AG04450 (cell line): Measurements from ENCODE around the gene IDH3G. TPM values are rescaled to one million over a fixed set of nuclear protein-coding genes. Genes with fewer than 3 reads are reported as not detected.

Source experiments
- CTCF ChIA-PET: fragments of 300-600, 350-600 bp; formaldehyde crosslinking; extraction: SDS; loops from one replicate; lab custom pipeline; 2022; ENCODE audit warnings: antibody characterized with exemption, inconsistent platforms; lab: Charles Lee
- POLR2A ChIA-PET: fragments of 350-600 bp; formaldehyde crosslinking; extraction: SDS; loops from one replicate; lab custom pipeline; 2021; ENCODE audit warnings: antibody characterized with exemption, inconsistent platforms; lab: Yijun Ruan, JAX
- DNase-seq: peaks from one replicate; pipeline ENCODE4 v3.0.0-alpha.2; 2011; ENCODE audit warnings: low read depth, low spot score
- H3K27ac ChIP-seq: one replicate; pipeline ENCODE4 v1.5.1; 2012; ENCODE audit warnings: low read depth, low read length, control low read depth
- H3K27me3 ChIP-seq: one replicate; pipeline ENCODE4 v1.6.0; 2012; ENCODE audit warnings: low read length; ENCODE audit not compliant: control insufficient read depth, insufficient read depth
- H3K4me3 ChIP-seq: 2 replicates; pipeline ENCODE4 v1.5.1; 2011; ENCODE audit warnings: mild to moderate bottlenecking, low read depth, low read length, control low read depth
- H3K9me3 ChIP-seq: 2 replicates; pipeline ENCODE4 v1.5.1; 2012; ENCODE audit warnings: low read length; ENCODE audit not compliant: control insufficient read depth, insufficient read depth
- polyA plus RNA-seq: library from polyadenylated mRNA; depleted of rRNA; stranded (reverse); fragments of >200 nt; gene quantifications from 2 replicates; pipeline ENCODE4 v1.2.3, GENCODE V29; 2011
- TF ChIP-seq, protein P1 (sequence below): IDR thresholded peaks from 2 replicates; pipeline ENCODE4 v1.5.1; 2011; ENCODE audit warnings: low read depth, low read length, control low read depth, inconsistent platforms

IDH3G gene
- polyA plus RNA-seq, 1 experiment: 42.8 TPM

DNA sequence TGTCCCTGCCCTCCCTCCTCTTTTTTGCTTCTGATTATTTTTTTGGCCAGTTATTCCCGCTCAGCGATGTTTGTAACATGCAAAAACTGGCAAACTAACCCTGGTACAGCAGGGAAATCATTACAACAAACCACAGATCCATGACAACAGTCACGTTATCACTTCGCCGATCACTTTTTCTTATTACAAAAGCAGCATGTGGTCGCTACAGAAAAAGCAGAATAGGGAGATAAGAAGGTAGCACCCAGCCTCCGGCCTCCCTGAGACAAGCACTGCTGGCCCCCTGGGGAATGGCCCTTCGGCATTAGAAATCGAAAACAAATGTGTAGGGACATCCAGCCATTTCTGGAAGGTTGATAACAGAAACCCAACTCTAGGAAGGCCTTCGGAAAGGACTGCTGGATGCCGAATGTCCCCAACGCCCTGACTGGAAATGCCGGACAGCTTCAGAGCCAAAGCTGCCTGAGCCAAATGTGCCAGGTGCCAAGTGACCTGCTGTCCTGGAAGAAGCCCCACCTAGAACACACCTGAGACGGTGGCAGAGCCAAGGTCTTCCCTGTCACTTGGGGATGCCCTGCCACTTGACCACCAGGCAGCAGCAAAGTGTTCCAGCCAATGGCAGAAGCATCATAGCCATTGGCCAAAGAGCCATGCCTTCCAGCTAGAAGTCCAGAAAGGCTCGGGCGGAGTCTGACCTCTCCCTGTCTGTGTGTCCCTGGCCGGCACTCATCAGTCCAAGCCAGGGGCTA, 2.9 kb downstream of the IDH3G start:
- no peaks in the 10 kb centered on the region for H3K27me3 ChIP-seq
- TF ChIP-seq, protein P1, sequence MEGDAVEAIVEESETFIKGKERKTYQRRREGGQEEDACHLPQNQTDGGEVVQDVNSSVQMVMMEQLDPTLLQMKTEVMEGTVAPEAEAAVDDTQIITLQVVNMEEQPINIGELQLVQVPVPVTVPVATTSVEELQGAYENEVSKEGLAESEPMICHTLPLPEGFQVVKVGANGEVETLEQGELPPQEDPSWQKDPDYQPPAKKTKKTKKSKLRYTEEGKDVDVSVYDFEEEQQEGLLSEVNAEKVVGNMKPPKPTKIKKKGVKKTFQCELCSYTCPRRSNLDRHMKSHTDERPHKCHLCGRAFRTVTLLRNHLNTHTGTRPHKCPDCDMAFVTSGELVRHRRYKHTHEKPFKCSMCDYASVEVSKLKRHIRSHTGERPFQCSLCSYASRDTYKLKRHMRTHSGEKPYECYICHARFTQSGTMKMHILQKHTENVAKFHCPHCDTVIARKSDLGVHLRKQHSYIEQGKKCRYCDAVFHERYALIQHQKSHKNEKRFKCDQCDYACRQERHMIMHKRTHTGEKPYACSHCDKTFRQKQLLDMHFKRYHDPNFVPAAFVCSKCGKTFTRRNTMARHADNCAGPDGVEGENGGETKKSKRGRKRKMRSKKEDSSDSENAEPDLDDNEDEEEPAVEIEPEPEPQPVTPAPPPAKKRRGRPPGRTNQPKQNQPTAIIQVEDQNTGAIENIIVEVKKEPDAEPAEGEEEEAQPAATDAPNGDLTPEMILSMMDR: no peak
- no peak for DNase-seq
- POLR2A ChIA-PET: no interaction called here
- no peaks in the 10 kb centered on the region; the same call in 1 of the 2 replicates for H3K9me3 ChIP-seq
- CTCF ChIA-PET: interaction anchor here (1.9 kb wide), 1 partner anchor 156 kb away, joined by 5 read pairs; no protein-coding TSS in a partner anchor
- H3K27ac ChIP-seq: no peak overlapping the region
- H3K4me3 ChIP-seq: no peak overlapping the region

DNA sequence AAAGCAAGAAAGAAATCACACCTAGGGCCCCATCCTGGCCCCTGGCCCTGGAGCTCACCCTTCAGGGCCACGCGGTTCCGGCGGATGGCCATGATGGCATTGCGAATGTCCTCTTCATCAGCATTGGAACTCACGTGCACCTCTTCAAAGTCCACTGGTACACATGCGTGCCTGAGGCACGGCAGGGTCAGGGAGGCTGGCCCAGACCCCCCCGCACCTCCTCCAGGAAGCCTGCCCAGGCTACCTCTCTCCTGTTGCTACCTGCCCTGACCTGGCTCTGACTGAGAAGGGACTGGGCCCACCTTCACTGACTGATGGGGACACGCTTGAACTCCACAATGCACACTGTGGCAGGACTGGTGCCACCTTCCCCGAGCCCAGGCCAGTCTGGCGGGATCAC, 4.5 kb downstream of the IDH3G start:
- ChIA-PET POLR2A (no interaction called here), CTCF (no interaction called here)
- no peak for DNase-seq
- H3K27me3 ChIP-seq: no peaks in the 10 kb centered on the region
- H3K9me3 ChIP-seq: no peaks in the 10 kb centered on the region; the same call in 1 of the 2 replicates
- H3K4me3 ChIP-seq: no peak overlapping the region
- TF ChIP-seq, protein P1: no peak
- no peak overlapping the region for H3K27ac ChIP-seq

DNA sequence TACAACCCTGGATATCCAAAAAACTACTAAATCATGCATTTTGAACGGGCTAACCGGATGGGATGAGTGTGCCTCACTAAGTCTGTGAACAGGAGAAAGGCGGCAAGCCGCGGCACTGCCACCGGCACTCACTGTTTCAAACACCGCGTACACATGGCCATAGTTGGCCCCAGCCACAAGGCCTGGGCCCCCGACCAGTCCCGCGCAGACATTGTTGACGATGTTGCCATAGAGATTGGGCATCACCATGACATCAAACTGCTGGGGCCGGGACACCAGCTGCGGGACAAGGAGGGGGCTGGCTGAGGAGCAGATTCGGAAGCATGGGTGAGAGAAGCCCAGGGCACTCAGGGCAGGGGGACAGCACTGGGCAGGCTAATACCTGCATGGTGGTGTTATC, 7.5 kb downstream of the IDH3G start:
- ChIA-PET POLR2A (no interaction called here), CTCF (no interaction called here)
- TF ChIP-seq, protein P1: no peak
- Histone ChIP-seq H3K27me3 (no peaks in the 10 kb centered on the region), H3K27ac (no peak overlapping the region), H3K4me3 (no peak overlapping the region), H3K9me3 (no peaks in the 10 kb centered on the region)
- DNase-seq: no peak

DNA sequence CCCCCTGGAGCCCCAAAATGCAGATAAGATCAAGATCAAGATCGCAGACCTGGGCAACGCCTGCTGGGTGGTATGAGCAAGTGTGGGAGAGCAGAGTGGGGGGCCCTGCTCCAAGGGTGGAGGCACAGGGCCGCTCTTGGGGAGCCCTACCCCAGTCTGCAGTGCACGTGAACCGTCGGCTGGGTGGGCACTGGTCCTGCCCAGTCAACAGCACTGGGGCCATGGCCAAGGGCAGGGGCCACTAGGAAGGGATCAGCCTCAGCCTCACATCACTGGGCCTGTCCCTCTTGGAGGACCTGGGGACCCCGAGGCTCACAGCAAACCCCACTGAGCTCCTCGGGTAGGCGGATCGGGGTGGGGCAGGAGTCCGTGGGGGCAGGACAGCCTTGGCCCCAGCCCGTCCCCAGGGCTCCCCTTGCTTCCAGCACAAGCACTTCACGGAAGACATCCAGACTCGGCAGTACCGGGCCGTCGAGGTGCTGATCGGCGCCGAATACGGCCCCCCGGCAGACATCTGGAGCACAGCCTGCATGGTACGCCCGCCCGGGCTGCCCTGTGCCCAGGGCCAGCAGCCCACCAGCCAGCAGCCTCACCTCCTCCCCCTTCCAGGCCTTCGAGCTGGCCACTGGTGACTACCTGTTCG, 9.7 kb downstream of the IDH3G start:
- ChIA-PET CTCF (no interaction called here), POLR2A (no interaction called here)
- DNase-seq: no peak
- Histone ChIP-seq H3K4me3 (no peak overlapping the region), H3K27ac (no peak overlapping the region), H3K9me3 (no peaks in the 10 kb centered on the region), H3K27me3 (no peaks in the 10 kb centered on the region)
- TF ChIP-seq, protein P1: no peak

DNA sequence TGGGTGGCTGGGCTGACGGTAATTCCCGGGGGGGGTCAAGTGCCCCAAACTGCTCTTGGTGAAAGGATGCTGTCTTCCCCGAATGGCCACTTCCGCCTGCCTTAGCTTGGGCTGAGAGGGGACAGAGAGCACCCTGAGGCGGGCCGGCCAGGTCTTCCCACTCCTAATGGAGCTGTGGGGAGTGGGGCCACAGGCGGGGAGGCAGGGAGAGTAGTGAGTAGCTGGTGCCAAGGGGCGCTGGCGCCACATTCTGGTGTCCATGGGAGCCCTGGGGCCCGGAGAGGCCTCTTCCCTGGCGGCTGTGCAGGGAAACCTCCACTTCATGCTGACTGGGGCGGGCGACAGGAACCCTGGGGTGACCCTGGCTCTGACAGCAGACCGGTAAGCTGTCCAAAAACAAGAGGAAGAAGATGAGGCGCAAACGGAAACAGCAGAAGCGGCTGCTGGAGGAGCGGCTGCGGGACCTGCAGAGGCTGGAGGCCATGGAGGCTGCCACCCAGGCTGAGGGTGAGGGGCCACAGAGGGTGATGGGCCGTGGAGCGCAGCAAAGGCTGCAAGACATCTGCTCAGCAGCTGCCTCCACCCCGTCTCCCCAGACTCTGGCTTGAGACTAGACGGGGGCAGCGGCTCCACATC, 10.7 kb downstream of the IDH3G start:
- Histone ChIP-seq H3K27me3 (no peaks in the 10 kb centered on the region), H3K4me3 (no peak overlapping the region), H3K9me3 (no peaks in the 10 kb centered on the region), H3K27ac (no peak overlapping the region)
- CTCF ChIA-PET: no interaction called here
- POLR2A ChIA-PET: no interaction called here
- TF ChIP-seq, protein P1: no peak
- DNase-seq: no peak
